ENCODE measurements around the gene CFAP46. TPM values are rescaled to one million over a fixed set of nuclear protein-coding genes. Genes with fewer than 3 reads are reported as not detected.

The CFAP46 gene
- total and polyA plus RNA-seq, 2 of the 4 experiments (the other 2 are of a cell fraction), result 1.3 to 1.8 TPM

DNA sequence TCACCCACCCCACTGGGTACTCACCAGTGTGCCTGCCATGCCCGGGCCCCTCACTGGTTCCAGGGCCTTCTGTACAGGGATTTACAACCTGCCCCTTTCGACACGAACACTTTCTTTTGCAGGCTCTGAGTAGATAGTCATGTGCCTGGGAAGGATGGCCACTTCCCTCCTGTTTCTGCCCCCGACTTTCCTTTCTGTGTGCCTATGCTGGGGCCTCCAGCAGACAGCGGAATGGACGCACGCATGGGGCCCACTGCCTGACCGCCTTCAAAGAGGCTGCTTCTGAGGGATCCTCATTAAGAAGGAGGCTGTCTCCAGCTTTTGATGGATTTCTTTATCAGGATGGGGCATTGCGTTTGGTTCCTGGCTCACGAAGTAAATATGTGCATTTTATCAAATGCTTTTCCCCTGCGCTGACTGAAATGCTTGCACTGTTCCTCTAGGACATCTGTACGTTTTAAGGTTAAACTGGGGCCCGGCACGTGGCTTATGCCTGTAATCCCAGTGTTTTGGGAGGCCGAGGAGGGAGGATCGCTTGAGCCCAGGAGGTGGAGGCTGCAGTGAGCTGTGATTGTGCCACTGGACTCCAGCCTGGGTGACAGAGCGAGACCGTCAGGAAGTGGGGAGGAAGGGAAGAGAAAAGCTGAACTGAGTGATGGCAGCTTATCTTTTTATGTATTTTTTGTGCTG lies 127.1 kb downstream of the CFAP46 start:
- Histone ChIP-seq H3K23ac (ENCODE audit: low read depth, low read length) (no peak overlapping the region), H3K4me2 (ENCODE audit: low read depth, low read length) (no peak overlapping the region), H4K91ac (ENCODE audit: insufficient read depth, low read depth, low read length) (no peak overlapping the region), H3K9ac (ENCODE audit: low read depth, low read length) (no peak overlapping the region), H2AFZ (replicated peaks; ENCODE audit: low read length, poor library complexity) (no peak overlapping the region), H4K5ac (ENCODE audit: low read depth, low read length) (no peak overlapping the region), H2AK5ac (ENCODE audit: low read depth, low read length) (no peak overlapping the region), H2BK120ac (ENCODE audit: low read depth, low read length) (no peak overlapping the region), H3K18ac (ENCODE audit: low read depth, low read length) (no peak overlapping the region), H3K79me1 (ENCODE audit: low read depth in 1 of 2, low read length in 2 of 2) (no peaks in the 10 kb centered on the region), H2BK5ac (ENCODE audit: low read depth, low read length, poor library complexity, severe bottlenecking) (no peak overlapping the region), H4K20me1 (ENCODE audit: insufficient read depth, low read length) (no peaks in the 10 kb centered on the region), H4K8ac (ENCODE audit: low read depth in 2 of 2, low read length in 2 of 2) (no peak overlapping the region), H2BK15ac (ENCODE audit: low read depth, low read length) (no peak overlapping the region), H3K9me1 (ENCODE audit: insufficient read depth, low read length) (no peaks in the 10 kb centered on the region), H3K4ac (ENCODE audit: low read depth, low read length) (no peak overlapping the region), H3K56ac (ENCODE audit: extremely low read depth, insufficient read depth, low read length) (no peak overlapping the region), H2BK20ac (ENCODE audit: low read depth, low read length) (no peak overlapping the region), H3K14ac (replicated peaks; ENCODE audit: low read depth, low read length) (no peak overlapping the region), H3K4me3 (ENCODE audit: insufficient read depth, low read depth, low read length) (no peak overlapping the region), H3K4me1 (ENCODE audit: control insufficient read depth, insufficient read depth, low read length) (no peaks in the 10 kb centered on the region), H2AK9ac (replicated peaks; ENCODE audit: low read depth, low read length, poor library complexity) (no peak overlapping the region), H3K9me3 (ENCODE audit: control insufficient read depth, insufficient read depth, low read length) (peaks cover 2% of the 10 kb centered on the region; the same call in 1 of the 2 replicates), H3K36me3 (ENCODE audit: control insufficient read depth, insufficient read depth, low read length) (no peaks in the 10 kb centered on the region), H3K27me3 (ENCODE audit: control insufficient read depth, insufficient read depth, low read length) (peaks cover 9% of the 10 kb centered on the region), H3K27ac (ENCODE audit: insufficient read depth, low read length) (no peak overlapping the region)
- TF ChIP-seq MXI1 (IDR thresholded peaks at IDR 0.05; ENCODE audit: borderline replicate concordance, low read depth, low read length), result no peak
- TF ChIP-seq, protein P1, sequence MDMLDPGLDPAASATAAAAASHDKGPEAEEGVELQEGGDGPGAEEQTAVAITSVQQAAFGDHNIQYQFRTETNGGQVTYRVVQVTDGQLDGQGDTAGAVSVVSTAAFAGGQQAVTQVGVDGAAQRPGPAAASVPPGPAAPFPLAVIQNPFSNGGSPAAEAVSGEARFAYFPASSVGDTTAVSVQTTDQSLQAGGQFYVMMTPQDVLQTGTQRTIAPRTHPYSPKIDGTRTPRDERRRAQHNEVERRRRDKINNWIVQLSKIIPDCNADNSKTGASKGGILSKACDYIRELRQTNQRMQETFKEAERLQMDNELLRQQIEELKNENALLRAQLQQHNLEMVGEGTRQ (IDR thresholded peaks at IDR 0.05; ENCODE audit: low read depth, low read length), result no peak
- TF ChIP-seq SMC3 (IDR thresholded peaks at IDR 0.05; ENCODE audit: low read depth, low read length), result no peak
- no peak for TF ChIP-seq CHD1 (IDR thresholded peaks at IDR 0.05; ENCODE audit: low read depth, low read length)
- TF ChIP-seq RFX5 (IDR thresholded peaks at IDR 0.05; ENCODE audit: low read depth, low read length), result no peak
- TF ChIP-seq CEBPB (IDR thresholded peaks at IDR 0.05; ENCODE audit: low read depth, low read length), result no peak
- TF ChIP-seq NFE2L2 (IDR thresholded peaks at IDR 0.05; ENCODE audit: low read depth, low read length), result no peak
- no peak for TF ChIP-seq RAD21 (IDR thresholded peaks at IDR 0.05; ENCODE audit: low read length)
- no peak for TF ChIP-seq MAFK (IDR thresholded peaks at IDR 0.05; ENCODE audit: low read depth, low read length)
- TF ChIP-seq ELK1 (IDR thresholded peaks at IDR 0.05; ENCODE audit: borderline replicate concordance, low read depth, low read length), result no peak
- TF ChIP-seq MAZ (IDR thresholded peaks at IDR 0.05; ENCODE audit: borderline replicate concordance, low read depth, low read length), result no peak
- BruUV-seq (replicated peaks), result no TSS peak
- CTCF ChIA-PET, result no interaction called here
- ATAC-seq (ENCODE audit: low read depth) (no peak), DNase-seq (no peak)
- POLR2A ChIA-PET (ENCODE audit: unreplicated experiment), result no interaction called here
- intact Hi-C loops (cut with micrococcal nuclease), result no loop called here
- 49% methylated on average over 6 of the region's 18 CpGs; no CpG with 5 or more reads in 1 of the 2 experiments for WGBS, 2 experiments (ENCODE audit: extremely low coverage in 2 of 2, insufficient read length in 1 of 2)
- in situ Hi-C loops (cut with MboI; ENCODE audit: low sequenced_read_pairs), result no loop called here
- dilution Hi-C loops (cut with HindIII; ENCODE audit: low sequenced_read_pairs, unreplicated experiment), result no loop called here
